HepG2 (cell line): ENCODE measurements around the gene RERE. TPM values are rescaled to one million over a fixed set of nuclear protein-coding genes. Genes with fewer than 3 reads are reported as not detected.
A peak's percentile ranks its signal among the peaks of the same experiment; 100 is the strongest.

ENCODE experiments used
- MXD1 ChIP-seq: sonication (generic); formaldehyde crosslinking; IDR thresholded peaks from 2 replicates; pipeline ENCODE4 v1.4.0; 2020; ENCODE audit warnings: mild to moderate bottlenecking, missing genetic modification reagents
- NFIC ChIP-seq: IDR thresholded peaks from 2 replicates; pipeline ENCODE4 v1.6.1; 2012; ENCODE audit warnings: mild to moderate bottlenecking, low read length, inconsistent platforms
- NKX3-1 ChIP-seq: sonication (generic); formaldehyde crosslinking; IDR thresholded peaks from 2 replicates; pipeline ENCODE4 v1.5.0; 2020; ENCODE audit warnings: missing genetic modification reagents
- NR2F6 ChIP-seq, 2 experiments: IDR thresholded peaks; 2 replicates each; pipeline ENCODE4 v1.6.1; 2016; ENCODE audit warnings: antibody characterized with exemption in 1 of 2, mild to moderate bottlenecking in 1 of 2
- RARG ChIP-seq: sonication (generic); formaldehyde crosslinking; IDR thresholded peaks from 2 replicates; pipeline ENCODE4 v1.4.0; 2020; ENCODE audit warnings: low read depth, mild to moderate bottlenecking, missing genetic modification reagents
- RFX3 ChIP-seq: IDR thresholded peaks from 2 replicates; pipeline ENCODE4 v1.6.1; 2016; ENCODE audit warnings: missing biosample characterization, missing genetic modification reagents
- SIN3B ChIP-seq: fragments of 150-350 bp; IDR thresholded peaks from 2 replicates; pipeline ENCODE4 v1.6.1; 2014; ENCODE audit warnings: low read length
- TMF1 ChIP-seq: sonication (generic); formaldehyde crosslinking; IDR thresholded peaks from 2 replicates; pipeline ENCODE4 v1.8.1; 2022; ENCODE audit warnings: low read depth, missing genetic modification reagents
- ZNF362 ChIP-seq: sonication (generic); formaldehyde crosslinking; IDR thresholded peaks from 2 replicates; pipeline ENCODE4 v1.4.0; 2020; ENCODE audit warnings: missing genetic modification reagents, mild to moderate bottlenecking, borderline replicate concordance
- ZNF556 ChIP-seq: sonication (generic); formaldehyde crosslinking; IDR thresholded peaks from 2 replicates; pipeline ENCODE4 v1.4.0; 2020; ENCODE audit warnings: mild to moderate bottlenecking, missing genetic modification reagents, borderline replicate concordance
- ZNF570 ChIP-seq: sonication (generic); formaldehyde crosslinking; IDR thresholded peaks from 2 replicates; pipeline ENCODE4 v1.4.0; 2020; ENCODE audit warnings: mild to moderate bottlenecking, missing genetic modification reagents, borderline replicate concordance
- ZNF737 ChIP-seq: sonication (generic); formaldehyde crosslinking; IDR thresholded peaks from 2 replicates; pipeline ENCODE4 v1.5.0; 2020; ENCODE audit warnings: missing genetic modification reagents, mild to moderate bottlenecking, borderline replicate concordance
- ZNF766 ChIP-seq: sonication (generic); formaldehyde crosslinking; IDR thresholded peaks from 2 replicates; pipeline ENCODE4 v1.5.0; 2020; ENCODE audit warnings: missing genetic modification reagents, borderline replicate concordance
- ZSCAN21 ChIP-seq: sonication (generic); formaldehyde crosslinking; IDR thresholded peaks from 2 replicates; pipeline ENCODE4 v1.8.0; 2022; ENCODE audit warnings: mild to moderate bottlenecking, missing genetic modification reagents, moderate library complexity, borderline replicate concordance
- ZSCAN22 ChIP-seq: sonication (generic); formaldehyde crosslinking; IDR thresholded peaks from 2 replicates; pipeline ENCODE4 v1.4.0; 2020; ENCODE audit warnings: mild to moderate bottlenecking, missing genetic modification reagents
- polyA plus RNA-seq, 8 experiments: library from polyadenylated mRNA; depleted of rRNA in 3 of 8; stranded (reverse) in 7 of 8; unstranded in 1 of 8; fragments of >200 nt; fragmentation: Illumina TruSeq in 4 of 8; extraction: Trizol in 4 of 8; gene quantifications; 2 replicates each; pipeline versions ENCODE4 v1.2.1 to v1.2.3, GENCODE V29; 2011 to 2016; ENCODE audit warnings: low read depth in 4 of 8, missing spikeins in 1 of 8, mixed read lengths in 1 of 8; ENCODE audit not compliant: insufficient read depth in 1 of 8
- total RNA-seq, 5 experiments: library from RNA; depleted of rRNA; stranded (reverse); fragments of >200 nt; fragmentation: Illumina TruSeq; extraction: Trizol; gene quantifications; 2 replicates each; pipeline ENCODE4 v1.2.3, GENCODE V29; 2016; ENCODE audit warnings: low read depth in 1 of 5

RERE gene
- total and polyA plus RNA-seq, 2 of the 13 experiments (the other 11 are each of a cell fraction or from before 2014, with no cell fraction given): 18.3 to 21.9 TPM

GRCh38 chr1:8815582-8816151 is 1.8 kb downstream of the RERE start (continued):
- TF ChIP-seq RARG: no peak
- no peak for TF ChIP-seq ZNF570 (CRISPR knock-in tag)
- TF ChIP-seq SIN3B: no peak
- no peak for TF ChIP-seq NR2F6 (IDR thresholded peaks at IDR 0.05)
- no peak for TF ChIP-seq NR2F6 (CRISPR knock-in tag; IDR thresholded peaks at IDR 0.05)
- no peak for TF ChIP-seq ZNF556 (CRISPR knock-in tag)
- 0 out of 2 replicates have a peak, but pooled peaks have one; percentile 3 for TF ChIP-seq NFIC
- TF ChIP-seq ZSCAN21 (CRISPR knock-in tag): no peak
- TF ChIP-seq ZNF362 (CRISPR knock-in tag): no peak
- no peak for TF ChIP-seq NKX3-1
- TF ChIP-seq ZSCAN22 (CRISPR knock-in tag): no peak
- TF ChIP-seq ZNF737: no peak
- no peak for TF ChIP-seq RFX3 (CRISPR knock-in tag)
- no peak for TF ChIP-seq MXD1 (CRISPR knock-in tag)
- TF ChIP-seq TMF1 (CRISPR knock-in tag): no peak
- no peak for TF ChIP-seq ZNF766
